ENCODE measurements around the gene GLOD4. TPM values are rescaled to one million over a fixed set of nuclear protein-coding genes. Genes with fewer than 3 reads are reported as not detected.
"Not testable (repeated sequence)": the region's sequence is repeated elsewhere in the genome, so short reads cannot be mapped to it uniquely, and the experiment has no call there.

Gene GLOD4
- total RNA-seq, 1 experiment from 2014 or later = 96.4 TPM

DNA sequence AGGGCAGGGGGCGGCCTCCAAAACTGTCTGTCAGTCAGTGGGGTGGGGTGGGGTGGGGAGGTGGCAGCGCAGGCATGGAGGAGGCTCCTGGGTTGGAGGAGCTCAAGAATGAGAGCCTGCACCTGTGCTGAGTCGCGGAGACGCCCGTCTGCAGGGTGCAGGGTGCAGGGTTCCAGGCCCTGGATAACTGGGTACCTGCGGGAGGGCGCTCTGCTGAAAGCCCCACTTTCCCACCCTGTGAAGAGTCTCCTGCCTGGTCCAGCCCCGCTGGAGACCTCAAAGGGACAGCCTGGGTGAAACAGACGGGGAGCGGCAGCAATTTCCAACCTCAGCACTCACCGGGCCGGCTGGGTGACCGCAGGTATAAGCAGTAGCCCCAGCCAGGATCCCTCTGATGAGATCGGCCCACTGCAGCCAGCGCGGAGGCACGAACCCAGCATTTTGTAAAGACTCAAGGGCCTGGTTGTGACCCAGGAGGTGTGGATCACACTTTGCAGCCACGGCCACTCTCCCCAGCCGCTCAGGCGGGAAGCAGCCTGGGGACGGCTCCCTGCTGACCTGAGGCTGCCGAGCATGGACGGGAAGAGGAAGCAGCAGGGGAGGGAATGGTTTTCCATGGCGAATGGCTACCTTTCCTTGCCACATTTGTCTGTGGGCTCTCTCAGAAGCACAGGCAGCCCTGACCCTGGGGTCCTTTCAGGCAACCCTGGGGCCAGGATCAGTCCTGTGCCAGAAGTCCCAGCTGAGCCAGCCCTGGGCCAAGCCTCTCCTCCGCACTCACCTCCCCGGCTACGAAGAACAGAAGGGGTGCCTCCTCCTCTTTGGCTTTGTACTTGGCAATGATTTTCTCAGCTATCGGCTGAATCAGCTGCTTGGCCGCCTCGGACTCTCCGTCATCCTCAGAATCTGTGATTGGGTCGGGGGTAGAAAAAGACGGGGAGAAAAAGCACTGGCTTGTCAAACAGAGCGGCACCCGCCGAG is 21.1 kb upstream of the GLOD4 start:
- no peak for DNase-seq (ENCODE audit: low read depth)

DNA sequence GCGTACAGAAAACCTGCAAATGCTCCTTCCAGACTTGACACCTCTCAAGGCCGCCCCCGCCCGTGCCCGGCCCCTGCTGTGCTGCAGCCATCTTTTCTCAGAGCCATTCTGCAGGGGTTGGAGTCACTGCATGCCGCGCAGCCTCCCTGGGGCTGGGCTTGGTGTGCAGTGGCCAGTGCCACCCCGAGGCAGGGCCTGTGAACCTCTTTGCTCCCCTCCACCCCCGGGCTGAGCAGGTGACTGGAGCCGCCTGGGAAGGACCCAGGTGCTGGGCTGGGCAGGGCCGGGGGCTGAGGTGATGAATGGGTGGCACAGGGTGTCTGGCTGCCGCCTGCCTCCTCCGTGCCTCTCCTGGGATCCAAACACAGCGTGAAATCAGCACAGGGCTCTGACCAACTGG is 20.4 kb upstream of the GLOD4 start:
- no peak for DNase-seq (ENCODE audit: low read depth)

DNA sequence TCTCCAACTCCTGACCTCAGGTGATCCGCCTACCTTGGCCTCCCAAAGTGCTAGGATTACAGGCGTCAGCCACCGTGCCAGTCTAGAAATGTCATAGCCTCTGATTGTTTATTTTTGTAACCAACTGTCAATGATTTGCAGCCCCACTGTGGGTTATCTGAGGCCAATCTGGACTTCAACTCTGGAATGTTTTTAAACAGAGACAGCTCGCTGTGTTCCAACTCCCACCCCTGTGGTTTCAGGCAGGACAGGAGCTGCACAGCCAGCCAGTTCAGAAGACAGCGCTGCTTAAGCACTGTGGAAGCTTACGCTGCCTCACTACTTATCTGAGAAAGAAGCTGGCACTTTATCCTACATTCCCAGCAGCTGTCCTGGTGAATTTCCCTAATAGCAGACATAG is 19.6 kb upstream of the GLOD4 start:
- DNase-seq (ENCODE audit: low read depth) = no peak

DNA sequence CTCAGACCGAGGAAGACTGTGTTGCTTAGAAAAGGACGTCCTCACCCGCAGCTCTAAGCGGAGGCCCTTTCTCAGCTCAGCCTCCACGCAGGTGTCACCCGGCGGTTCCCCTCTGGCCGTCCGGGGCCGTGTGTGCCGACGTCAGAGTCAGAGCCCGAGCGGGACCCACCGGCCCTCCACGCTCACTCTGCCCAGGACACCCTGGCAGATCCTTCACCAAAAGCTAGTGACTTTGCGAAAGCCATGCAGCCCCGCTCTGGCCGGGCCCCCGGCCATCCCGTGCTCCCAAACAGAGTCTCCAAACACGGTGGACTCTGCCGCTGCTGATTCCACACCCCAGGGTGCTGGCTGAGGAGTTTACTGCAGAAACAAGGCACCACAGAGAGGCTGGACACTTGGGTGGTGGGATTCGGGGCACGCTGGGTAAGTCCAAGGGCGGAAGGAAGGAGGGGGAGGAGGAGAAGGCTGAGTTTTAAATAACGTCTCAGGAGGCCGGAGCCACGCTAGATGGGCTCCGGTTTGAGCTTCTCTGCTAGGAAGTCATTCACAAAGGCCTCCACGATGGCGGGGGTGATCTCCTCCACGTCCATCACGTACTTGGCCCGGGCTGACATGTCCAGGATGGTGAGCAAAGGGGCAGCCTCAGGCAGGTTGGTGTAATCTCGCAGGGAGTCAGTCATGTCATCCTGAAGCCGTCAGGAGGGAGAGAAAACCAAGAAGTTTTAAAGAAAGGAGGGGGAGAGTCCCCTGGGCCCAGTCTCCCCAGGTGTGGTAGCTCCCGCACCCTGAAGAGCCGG is 18.6 kb upstream of the GLOD4 start:
- DNase-seq (ENCODE audit: low read depth) = no peak

DNA sequence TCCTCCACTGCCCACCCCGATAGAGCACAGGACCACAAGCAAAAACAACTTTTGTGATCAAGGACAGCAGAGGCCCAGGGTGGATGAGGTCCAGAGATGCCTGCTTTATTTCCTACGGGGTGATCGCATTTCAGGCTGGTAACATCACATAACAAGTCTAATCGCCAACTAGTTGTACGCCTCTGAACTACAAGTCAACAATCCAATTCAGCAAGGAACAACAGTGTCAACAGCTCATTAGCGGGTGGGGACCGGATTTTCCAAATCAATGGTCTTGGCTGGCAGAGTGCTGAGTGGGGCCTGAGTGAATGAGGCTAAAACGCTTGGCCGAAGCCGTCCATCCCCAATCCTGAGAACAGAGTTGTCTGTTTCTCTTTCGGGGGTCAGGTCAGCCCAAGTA is 17.2 kb upstream of the GLOD4 start:
- no peak for DNase-seq (ENCODE audit: low read depth)

DNA sequence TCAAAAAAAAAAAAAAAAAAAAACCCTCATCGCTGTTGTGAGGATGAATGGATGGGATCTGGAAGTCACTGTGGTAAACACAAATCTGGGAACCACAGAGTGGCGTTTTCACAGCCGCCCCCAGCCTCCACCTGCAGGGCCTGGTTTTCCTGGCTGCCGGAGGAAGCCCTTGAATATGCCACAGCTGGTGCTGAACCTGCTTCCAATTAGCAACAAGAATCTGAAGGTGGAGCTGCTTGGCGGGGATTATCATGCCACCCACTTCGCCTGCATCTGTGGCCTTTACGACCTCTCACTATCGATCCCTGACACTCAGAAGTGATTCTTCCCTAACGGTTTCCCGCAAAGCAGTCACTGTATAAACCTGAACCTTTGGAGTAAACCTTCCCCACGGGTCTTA is 16.2 kb upstream of the GLOD4 start:
- no peak for DNase-seq (ENCODE audit: low read depth)

DNA sequence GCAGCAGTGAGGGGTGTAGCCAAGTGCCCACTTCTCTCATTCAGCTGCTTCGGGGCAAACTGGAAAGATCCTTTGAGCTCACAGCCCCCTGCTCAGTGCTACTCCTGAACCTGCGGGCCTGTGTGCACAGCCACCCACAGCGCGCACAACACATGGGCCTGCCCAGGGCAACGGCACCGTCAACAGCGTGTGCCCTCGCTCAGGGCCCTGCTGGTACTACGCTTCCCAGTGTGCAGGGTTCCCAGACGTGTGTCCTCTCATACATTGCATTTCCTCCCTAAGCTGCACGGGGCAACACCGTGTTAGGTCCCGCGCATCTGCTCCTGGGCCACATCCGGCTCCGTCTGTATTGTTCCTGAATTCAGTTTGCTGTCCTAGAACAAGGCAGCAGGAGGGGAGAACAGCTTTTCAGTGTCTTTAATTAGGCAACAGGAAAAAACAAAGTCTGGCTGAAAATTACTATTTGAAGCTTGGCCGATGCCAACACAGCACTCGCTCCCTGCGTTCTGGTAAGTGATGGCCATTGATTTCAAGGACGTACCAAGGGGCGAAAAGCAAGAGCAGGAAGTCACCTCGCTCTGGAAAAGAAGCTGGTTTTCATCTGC is 15.3 kb upstream of the GLOD4 start:
- no peak for DNase-seq (ENCODE audit: low read depth)

DNA sequence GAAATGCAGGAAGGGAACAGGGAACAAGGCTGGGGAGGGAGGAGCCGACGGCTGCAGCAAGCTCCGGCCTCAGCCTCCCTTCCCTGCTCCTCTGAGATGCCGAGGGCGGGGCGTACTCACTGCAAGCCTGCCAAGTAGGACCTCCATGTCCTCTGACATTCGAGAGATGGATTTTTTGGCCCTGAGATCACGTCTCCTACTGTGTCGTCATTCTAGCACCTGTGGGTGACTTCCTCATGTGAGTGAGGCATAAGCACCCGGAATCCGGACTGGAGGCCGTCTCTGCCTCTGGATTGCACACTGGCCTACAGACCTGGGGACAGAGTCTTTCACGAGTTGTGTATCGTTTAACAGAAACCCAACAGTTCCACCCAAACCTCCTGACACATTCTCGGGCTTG is 14.5 kb upstream of the GLOD4 start:
- DNase-seq (ENCODE audit: low read depth) = no peak

DNA sequence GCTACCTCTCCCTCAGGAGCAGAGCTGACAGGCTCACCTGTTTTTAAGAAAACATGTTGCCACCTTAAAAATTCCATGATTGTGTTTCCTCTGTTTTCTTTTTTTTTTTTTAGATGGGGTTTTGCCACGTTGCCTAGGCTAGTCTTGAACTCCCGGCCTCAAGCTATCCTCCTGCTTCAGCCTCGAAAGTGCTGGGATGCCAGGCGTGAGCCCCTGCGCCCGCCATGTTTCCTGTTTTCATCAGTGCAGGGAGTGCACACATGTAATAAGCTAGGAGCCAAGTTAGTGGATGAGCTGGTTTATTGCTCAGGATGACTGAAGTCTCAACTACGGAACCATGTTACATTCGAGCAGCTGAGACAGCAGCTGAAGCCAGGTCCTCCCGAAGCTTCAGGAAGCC is 13.6 kb upstream of the GLOD4 start:
- DNase-seq (ENCODE audit: low read depth) = no peak

DNA sequence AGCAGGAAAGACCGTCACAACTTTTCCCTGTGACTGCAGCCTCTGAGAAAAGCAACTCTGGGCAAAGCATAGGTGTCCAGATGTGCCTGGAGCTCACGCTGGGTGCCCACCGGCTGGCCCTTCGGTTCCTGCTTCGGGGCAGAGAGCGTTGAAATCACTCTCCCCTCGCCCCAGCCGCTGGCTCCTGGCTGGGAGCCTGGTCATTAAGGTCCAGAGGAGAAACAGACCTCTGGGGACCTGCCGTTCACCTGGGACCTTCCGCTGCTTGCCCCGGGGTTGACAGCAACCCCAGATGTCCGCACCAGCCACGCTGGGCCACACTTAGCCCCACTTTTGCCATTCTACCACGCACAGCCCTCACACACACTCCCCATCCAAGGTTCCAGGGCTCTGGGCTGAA is 13.2 kb upstream of the GLOD4 start:
- no peak for DNase-seq (ENCODE audit: low read depth)

DNA sequence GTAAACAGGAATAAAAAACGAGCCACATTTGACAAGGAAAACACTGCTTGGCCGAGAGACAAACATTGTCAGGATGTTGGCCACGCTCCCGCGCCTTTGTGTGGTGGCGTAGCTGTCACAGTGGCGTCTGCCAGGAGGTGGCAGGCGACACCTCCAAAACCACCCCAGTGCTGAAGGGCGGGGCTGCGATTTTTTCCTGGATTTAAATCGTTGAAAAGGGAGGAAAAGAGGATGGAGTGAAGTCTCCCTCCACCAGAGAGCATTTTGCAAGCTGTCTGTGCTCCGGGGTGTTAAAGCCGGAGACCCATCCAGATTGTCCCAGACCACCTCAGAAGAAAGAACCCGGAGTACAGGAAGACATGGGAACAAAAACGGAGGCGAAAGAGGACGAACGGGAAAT is 12.8 kb upstream of the GLOD4 start:
- peak; percentile 83 for DNase-seq (ENCODE audit: low read depth)

DNA sequence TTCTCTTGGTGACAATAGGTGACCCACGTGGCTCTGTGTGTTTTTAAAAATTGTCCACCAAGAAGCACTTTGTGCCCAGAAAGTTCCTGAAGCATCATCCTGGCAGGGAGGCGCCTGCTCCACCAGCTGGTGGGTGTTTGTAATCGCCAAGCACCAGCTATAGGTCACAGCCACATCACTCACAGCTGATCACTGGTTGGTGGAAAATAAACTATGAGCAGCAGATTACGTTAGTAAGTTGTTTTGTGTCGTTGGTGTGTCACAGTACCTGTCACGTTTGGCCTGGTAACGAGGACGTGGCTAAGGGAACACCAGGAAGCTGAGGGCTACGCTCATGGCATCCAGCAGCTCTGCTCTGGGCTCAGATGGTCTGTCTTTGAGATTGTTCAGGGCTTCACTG is 10.2 kb upstream of the GLOD4 start:
- no peak for DNase-seq (ENCODE audit: low read depth)

DNA sequence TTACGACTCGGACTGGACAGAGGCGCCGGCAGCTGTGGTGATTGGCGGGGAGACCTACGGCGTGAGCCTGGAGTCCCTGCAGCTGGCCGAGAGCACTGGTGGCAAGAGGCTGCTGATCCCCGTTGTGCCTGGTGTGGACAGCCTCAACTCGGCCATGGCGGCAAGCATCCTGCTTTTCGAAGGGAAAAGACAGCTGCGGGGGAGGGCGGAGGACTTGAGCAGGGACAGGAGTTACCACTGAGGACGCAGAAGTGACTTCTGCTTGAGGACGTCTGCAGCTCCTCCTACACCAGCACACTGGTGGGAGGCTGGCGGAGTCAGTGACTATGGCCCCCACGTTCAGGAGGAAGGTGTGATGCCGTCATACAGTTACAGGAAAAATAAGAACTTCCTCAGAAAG is 9.7 kb upstream of the GLOD4 start:
- no peak for DNase-seq (ENCODE audit: low read depth)

DNA sequence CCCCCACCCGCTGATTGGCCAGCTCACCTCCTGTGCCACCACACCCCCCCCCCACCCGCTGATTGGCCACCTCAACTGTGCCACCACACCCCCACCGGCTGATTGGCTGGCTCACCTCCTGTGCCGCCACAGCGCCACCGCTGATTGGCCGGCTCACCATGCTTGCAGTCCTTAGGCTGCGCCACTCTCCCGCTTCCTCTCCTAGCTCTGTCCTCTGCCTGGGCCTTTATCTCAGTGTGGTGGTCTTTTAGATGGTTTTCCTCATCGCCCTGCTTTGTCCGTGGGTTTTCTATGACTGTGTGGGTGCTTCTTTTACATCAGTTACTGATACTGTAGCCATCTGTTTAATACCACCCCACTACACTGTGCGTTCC is 8.8 kb upstream of the GLOD4 start:
- DNase-seq (ENCODE audit: low read depth) = not testable (repeated sequence)

DNA sequence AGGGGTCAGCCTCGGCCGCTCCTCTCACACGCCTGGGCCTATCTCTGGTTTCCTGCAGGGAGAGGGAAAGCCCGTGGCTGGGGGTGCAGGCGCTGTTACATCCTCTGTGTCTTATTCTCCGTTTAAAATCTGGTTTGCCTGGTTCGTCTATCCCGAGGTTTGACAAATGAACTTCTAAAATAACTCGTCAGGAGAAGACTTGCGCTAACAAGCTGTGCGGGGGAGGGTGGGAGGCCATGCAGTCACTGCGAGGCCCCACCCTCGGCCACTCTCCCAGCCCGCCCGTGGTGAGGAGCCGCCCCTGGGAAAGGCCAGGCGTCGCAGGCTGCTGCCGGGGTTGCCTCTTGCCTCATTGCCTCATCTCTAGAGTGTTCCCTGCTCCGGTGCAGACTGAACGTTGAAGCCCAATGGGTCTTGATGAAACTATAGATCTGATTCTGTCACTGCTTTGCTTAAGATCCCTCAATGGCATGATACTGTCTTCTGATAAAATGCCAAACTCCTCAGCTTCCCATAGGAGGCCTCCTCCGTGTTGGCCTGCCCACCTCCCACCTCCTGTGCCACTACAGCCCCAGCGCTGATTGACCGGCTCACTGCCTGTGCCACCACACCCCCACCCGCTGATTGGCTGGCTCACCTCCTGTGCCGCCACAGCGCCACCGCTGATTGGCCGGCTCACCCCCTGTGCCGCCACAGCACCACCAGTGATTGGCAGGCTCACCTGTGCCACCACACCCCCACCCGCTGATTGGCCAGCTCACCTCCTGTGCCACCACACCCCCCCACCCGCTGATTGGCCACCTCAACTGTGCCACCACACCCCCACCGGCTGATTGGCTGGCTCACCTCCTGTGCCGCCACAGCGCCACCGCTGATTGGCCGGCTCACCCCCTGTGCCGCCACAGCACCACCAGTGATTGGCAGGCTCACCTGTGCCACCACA is 8.1 kb upstream of the GLOD4 start:
- DNase-seq (ENCODE audit: low read depth) = not testable (repeated sequence)

DNA sequence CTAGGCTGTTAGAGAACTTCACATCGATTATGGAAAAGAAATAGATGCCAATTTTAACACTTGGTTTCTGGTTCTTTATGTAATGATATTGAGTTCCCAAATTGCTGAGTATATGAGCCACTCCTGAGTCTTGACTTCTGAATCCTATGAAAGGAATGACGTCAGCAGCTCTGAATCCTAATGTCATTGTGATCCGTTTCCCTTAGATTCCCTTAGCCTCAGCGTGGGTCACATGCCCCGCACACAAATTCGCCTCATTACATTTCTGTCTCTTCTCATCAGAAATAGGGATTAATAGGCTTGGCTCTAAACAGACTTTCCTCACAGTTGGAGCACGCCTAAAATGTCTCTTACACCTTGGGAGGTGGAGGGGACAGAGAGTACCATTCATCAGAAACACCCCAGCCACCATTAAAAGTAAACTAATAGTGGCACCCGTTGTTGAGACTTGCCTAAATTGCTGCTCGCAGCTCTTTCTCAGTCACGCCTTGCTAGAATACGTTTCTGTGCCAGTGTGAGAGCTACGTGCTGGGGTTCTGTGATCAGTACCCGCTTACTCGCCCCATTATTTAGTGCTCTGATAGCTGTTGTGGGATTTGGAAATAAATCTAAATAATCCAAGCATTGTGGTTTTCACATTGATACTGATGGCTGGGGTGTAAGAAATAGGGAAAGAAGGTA is 7.2 kb upstream of the GLOD4 start:
- DNase-seq (ENCODE audit: low read depth) = no peak

DNA sequence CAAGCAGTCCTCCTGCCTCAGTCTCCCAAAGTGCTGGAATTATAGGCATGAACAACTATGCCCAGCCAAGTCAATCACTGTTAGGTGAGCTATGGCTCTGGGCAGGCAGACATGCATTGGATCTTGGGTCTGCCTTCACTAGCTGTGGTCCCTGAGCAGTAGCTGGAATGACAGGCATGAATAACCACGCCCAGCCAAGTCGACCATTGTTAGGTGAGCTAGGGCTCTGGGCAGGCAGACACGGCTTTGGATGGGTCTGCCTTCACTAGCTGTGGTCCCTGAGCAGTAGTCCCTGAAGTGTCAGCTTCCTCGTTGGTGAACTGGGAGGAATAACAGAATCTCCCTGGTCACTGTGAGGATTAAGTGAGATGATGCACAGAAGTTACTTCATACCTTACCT is 6.5 kb upstream of the GLOD4 start:
- no peak for DNase-seq (ENCODE audit: low read depth)

DNA sequence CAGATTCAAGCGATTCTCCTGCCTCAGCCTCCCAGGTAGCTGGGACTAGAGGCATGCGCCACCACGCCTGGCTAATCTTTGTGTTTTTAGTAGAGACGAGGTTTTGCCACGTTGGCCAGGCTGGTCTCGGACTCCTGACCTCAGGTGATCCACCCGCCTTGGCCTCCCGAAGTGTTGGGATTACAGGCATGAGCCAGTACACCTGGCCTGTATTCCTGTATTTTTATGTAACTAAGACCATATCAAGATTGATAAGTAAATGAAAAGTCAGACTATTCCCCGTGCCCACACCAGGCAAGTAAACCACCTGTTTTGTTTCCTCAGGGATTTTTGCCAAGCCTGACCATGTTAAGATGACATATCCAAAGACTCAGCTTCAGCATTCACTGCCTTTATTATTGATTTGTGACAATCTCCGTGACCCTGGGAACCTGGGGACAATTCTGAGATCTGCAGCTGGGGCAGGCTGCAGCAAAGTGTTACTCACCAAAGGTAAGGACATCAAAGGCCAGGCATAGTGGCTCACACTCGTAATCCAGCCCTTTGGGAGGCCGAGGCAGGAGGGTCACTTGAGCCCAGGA is 5.7 kb upstream of the GLOD4 start:
- no peak for DNase-seq (ENCODE audit: low read depth)

DNA sequence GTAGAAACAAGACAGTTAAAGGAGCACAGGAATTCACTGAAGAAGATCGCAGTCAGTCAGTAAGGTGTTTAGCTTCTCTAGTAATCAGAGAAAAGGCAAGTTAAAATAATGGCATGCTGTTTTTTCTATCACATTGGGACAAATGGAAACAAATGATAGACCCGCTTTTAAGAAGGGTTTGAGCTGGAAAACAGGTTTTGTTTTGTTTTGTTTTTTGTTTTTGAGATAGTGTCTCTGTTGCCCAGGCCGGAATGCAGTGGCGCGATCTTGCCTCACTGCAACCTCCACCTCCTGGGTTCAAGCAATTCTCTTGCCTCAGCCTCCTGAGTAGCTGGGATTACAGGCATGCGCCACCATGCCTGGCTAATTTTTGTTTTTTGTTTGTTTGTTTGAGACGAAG is 3.8 kb upstream of the GLOD4 start:
- DNase-seq (ENCODE audit: low read depth) = not testable (repeated sequence)

DNA sequence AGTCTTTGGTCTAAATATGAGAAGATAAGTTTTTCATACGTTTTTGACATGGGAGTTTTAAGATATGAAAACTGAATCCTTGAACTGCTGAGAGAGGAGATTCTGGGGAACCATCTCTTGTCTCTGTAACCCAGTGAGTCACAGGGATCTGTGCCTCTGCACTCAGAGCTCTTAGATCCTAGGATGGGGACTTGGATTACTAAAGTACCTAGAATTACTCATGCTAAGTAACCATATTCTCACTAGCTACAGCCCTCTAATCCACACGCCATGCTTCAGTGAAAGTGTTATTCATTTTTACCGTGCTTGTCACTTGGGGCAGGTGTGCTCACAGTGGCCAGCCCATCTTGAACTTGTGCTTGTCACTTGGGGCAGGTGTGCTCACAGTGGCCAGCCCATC is 2.1 kb upstream of the GLOD4 start:
- DNase-seq (ENCODE audit: low read depth) = no peak

DNA sequence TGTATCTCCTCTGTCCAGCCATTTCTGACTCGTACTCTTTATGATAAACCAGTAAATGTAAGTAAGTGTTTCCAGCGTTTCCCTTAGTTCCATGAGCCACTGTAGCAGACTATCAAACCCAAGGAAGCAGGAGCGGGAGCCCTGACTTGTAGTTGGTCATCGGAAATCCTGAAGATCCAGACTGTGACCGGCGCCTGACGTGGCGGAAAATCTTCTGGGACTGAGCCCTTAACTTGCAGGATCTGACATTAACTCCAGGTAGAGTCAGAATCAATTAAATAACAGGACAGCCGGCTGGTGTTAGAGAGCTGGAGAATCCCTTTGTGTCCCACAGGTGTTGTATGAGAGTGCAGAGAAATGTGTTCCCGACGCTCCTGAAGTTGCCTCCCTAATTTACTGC is 4.0 kb downstream of the GLOD4 start:
- DNase-seq (ENCODE audit: low read depth) = no peak

All from Daoy (cell line).